ENCODE measurements around the gene GRIK1. TPM values are rescaled to one million over a fixed set of nuclear protein-coding genes. Genes with fewer than 3 reads are reported as not detected.
A peak's percentile ranks its signal among the peaks of the same experiment; 100 is the strongest.

Gene GRIK1
- polyA plus RNA-seq, 5 donors: 0.23 to 0.93 (median 0.48) TPM

- DNase-seq: no peak
These were observed 401.7 kb downstream of the GRIK1 start for GRCh38 chr21:29538115-29538514.

- DNase-seq: no peak
These were observed 405.3 kb downstream of the GRIK1 start for GRCh38 chr21:29534448-29534847.

- no peak for DNase-seq
These were observed 410.7 kb downstream of the GRIK1 start for GRCh38 chr21:29529139-29529538.

- DNase-seq: no peak
These were observed 413.3 kb downstream of the GRIK1 start for GRCh38 chr21:29526545-29526944.

- DNase-seq: no peak
These were observed 415.7 kb downstream of the GRIK1 start for GRCh38 chr21:29524055-29524454.

GRCh38 chr21:29523646-29524045 is 416.1 kb downstream of the GRIK1 start:
- peak; percentile 69 to 71 for DNase-seq

- DNase-seq: no peak
These were observed 417.9 kb downstream of the GRIK1 start for GRCh38 chr21:29521872-29522271.

- peak; percentile 8 to 20 for DNase-seq
These were observed 419.6 kb downstream of the GRIK1 start for GRCh38 chr21:29520171-29520570.

- no peak for DNase-seq
These were observed 425.0 kb downstream of the GRIK1 start for GRCh38 chr21:29514652-29515247.

- no peak for DNase-seq
These were observed 426.3 kb downstream of the GRIK1 start for GRCh38 chr21:29513535-29513934.

GRCh38 chr21:29511096-29511495 is 428.7 kb downstream of the GRIK1 start:
- DNase-seq: no peak

GRCh38 chr21:29509121-29509520 is 430.7 kb downstream of the GRIK1 start:
- no peak for DNase-seq

GRCh38 chr21:29508301-29508700 is 431.5 kb downstream of the GRIK1 start:
- no peak for DNase-seq

GRCh38 chr21:29506947-29507346 is 432.8 kb downstream of the GRIK1 start:
- DNase-seq: no peak

- DNase-seq: peak in 1 of 2 donors; percentile 5
These were observed 433.6 kb downstream of the GRIK1 start for GRCh38 chr21:29506214-29506613.

- DNase-seq: no peak
These were observed 435.0 kb downstream of the GRIK1 start for GRCh38 chr21:29504751-29505321.

GRCh38 chr21:29501451-29501850 is 438.3 kb downstream of the GRIK1 start:
- no peak for DNase-seq

GRCh38 chr21:29499734-29500343 is 440.0 kb downstream of the GRIK1 start:
- no peak for DNase-seq

GRCh38 chr21:29499229-29499628 is 440.6 kb downstream of the GRIK1 start:
- no peak for DNase-seq

- DNase-seq: no peak
These were observed 443.5 kb downstream of the GRIK1 start for GRCh38 chr21:29496337-29496736.

GRCh38 chr21:29490016-29490415 is 449.8 kb downstream of the GRIK1 start:
- no peak for DNase-seq

GRCh38 chr21:29487154-29487553 is 452.6 kb downstream of the GRIK1 start:
- no peak for DNase-seq

All from right lung (tissue), 5 donors.